Hepatocyte (in vitro differentiated cells): ENCODE measurements around the gene AXIN1. TPM values are rescaled to one million over a fixed set of nuclear protein-coding genes. Genes with fewer than 3 reads are reported as not detected.

Experiments
- DNase-seq: peaks from one replicate; pipeline ENCODE4 v3.0.0-alpha.2; 2016; ENCODE audit warnings: low spot score
- H2AFZ ChIP-seq: fragments of 200-600 bp; sonication (generic); 2 replicates; pipeline ENCODE4 v1.6.0; 2016; ENCODE audit warnings: antibody characterized with exemption, mild to moderate bottlenecking
- H3K27ac ChIP-seq: fragments of 200-600 bp; sonication (generic); 2 replicates; pipeline ENCODE4 v1.5.1; 2016; ENCODE audit warnings: mild to moderate bottlenecking
- H3K27me3 ChIP-seq: fragments of 200-600 bp; sonication (generic); 2 replicates; pipeline ENCODE4 v1.6.1; 2016
- H3K36me3 ChIP-seq: fragments of 200-600 bp; sonication (generic); replicated peaks from 2 replicates; pipeline ENCODE4 v1.5.1; 2016; ENCODE audit warnings: low read depth; ENCODE audit not compliant: insufficient read depth
- H3K4me1 ChIP-seq: fragments of 200-600 bp; sonication (generic); 2 replicates; pipeline ENCODE4 v1.5.1; 2016; ENCODE audit warnings: mild to moderate bottlenecking, moderate library complexity; ENCODE audit not compliant: insufficient read depth
- H3K4me2 ChIP-seq: fragments of 200-600 bp; sonication (generic); 2 replicates; pipeline ENCODE4 v1.6.0; 2016
- H3K4me3 ChIP-seq: fragments of 200-600 bp; sonication (generic); 2 replicates; pipeline ENCODE4 v1.5.1; 2016; ENCODE audit warnings: mild to moderate bottlenecking
- H3K79me2 ChIP-seq: fragments of 200-600 bp; sonication (generic); 2 replicates; pipeline ENCODE4 v1.6.0; 2017; ENCODE audit warnings: mild to moderate bottlenecking
- H3K9me2 ChIP-seq: fragments of 200-600 bp; sonication (generic); replicated peaks from 2 replicates; pipeline ENCODE4 v1.6.0; 2017; ENCODE audit warnings: mild to moderate bottlenecking; ENCODE audit not compliant: insufficient read depth
- H3K9me3 ChIP-seq: fragments of 200-600 bp; sonication (generic); 2 replicates; pipeline ENCODE4 v1.5.1; 2016; ENCODE audit warnings: low read depth, mild to moderate bottlenecking
- H4K20me1 ChIP-seq: fragments of 200-600 bp; sonication (generic); 2 replicates; pipeline ENCODE4 v1.6.0; 2016; ENCODE audit warnings: mild to moderate bottlenecking; ENCODE audit not compliant: insufficient read depth, poor library complexity, severe bottlenecking
- CTCF ChIP-seq: fragments of 200-600 bp; sonication (generic); IDR thresholded peaks from 2 replicates; pipeline ENCODE4 v1.5.1; 2016; ENCODE audit warnings: antibody characterized with exemption, mild to moderate bottlenecking; ENCODE audit not compliant: poor library complexity
- EZH2 ChIP-seq: fragments of 200-600 bp; sonication (generic); IDR thresholded peaks from 2 replicates; pipeline ENCODE4 v1.6.1; 2016; ENCODE audit warnings: antibody characterized with exemption, mild to moderate bottlenecking, borderline replicate concordance
- EZH2phosphoT487 ChIP-seq: fragments of 200-600 bp; sonication (generic); IDR thresholded peaks from one replicate; pipeline ENCODE4 v1.6.1; 2018; ENCODE audit warnings: antibody characterized with exemption, mild to moderate bottlenecking, low read depth, moderate library complexity; ENCODE audit not compliant: unreplicated experiment, severe bottlenecking
- WGBS: methylation state at CpG from one replicate; pipeline ENCODE4 v1.1.6; 2016; ENCODE audit warnings: low lambda C conversion rate; ENCODE audit errors: missing lambda C conversion rate; 5-methylcytosine and 5-hydroxymethylcytosine counted together
- polyA plus RNA-seq: library from polyadenylated mRNA; unstranded; fragments of >200 nt; fragmentation: Nextera tagmentation; extraction: Ambion mirVana; gene quantifications from 2 replicates; pipeline ENCODE4 v1.2.1, GENCODE V29; 2016
- total RNA-seq: library from RNA; depleted of rRNA; stranded (reverse); fragments of >200 nt; gene quantifications from 2 replicates; pipeline ENCODE4 v1.2.3, GENCODE V29; 2014

The AXIN1 gene
- total and polyA plus RNA-seq, 2 experiments from 2014 or later = 16.1 to 27.2 TPM

- Histone ChIP-seq H3K36me3 (no peaks in the 10 kb centered on the region), H3K9me2 (no peaks in the 10 kb centered on the region), H3K79me2 (peaks cover 93% of the 10 kb centered on the region), H2AFZ (no peak overlapping the region), H3K27me3 (no peaks in the 10 kb centered on the region), H3K9me3 (no peaks in the 10 kb centered on the region), H3K4me3 (no peak overlapping the region), H3K4me2 (no peak overlapping the region), H3K4me1 (peaks cover 12% of the 10 kb centered on the region), H4K20me1 (peaks cover 17% of the 10 kb centered on the region), H3K27ac (peak overlapping the region; percentile 37)
- 86% methylated on average over 40 of the region's 55 CpGs for WGBS
- no peak for TF ChIP-seq CTCF
- peak; percentile 43 for DNase-seq
Measured at GRCh38 chr16:324451-325334, 27.8 kb downstream of the AXIN1 start.

- no peak for TF ChIP-seq EZH2phosphoT487
- no peak for TF ChIP-seq EZH2
- no peak for TF ChIP-seq CTCF
- 90% methylated on average over 17 of the region's 17 CpGs for WGBS
- Histone ChIP-seq H3K27ac (peak overlapping the region; percentile 37), H3K9me3 (no peaks in the 10 kb centered on the region), H3K9me2 (no peaks in the 10 kb centered on the region), H4K20me1 (peaks cover 18% of the 10 kb centered on the region), H2AFZ (no peak overlapping the region), H3K4me3 (no peak overlapping the region), H3K27me3 (no peaks in the 10 kb centered on the region), H3K4me1 (peaks cover 12% of the 10 kb centered on the region), H3K79me2 (peaks cover 93% of the 10 kb centered on the region), H3K36me3 (no peaks in the 10 kb centered on the region), H3K4me2 (no peak overlapping the region)
- DNase-seq = no peak
Measured at GRCh38 chr16:324201-324450, 28.4 kb downstream of the AXIN1 start.

GRCh38 chr16:322476-323143 lies 29.9 kb downstream of the AXIN1 start:
- Histone ChIP-seq H3K79me2 (peaks cover 93% of the 10 kb centered on the region), H3K9me3 (no peaks in the 10 kb centered on the region), H2AFZ (no peak overlapping the region), H3K27ac (no peak overlapping the region), H3K4me3 (no peak overlapping the region), H4K20me1 (peaks cover 29% of the 10 kb centered on the region), H3K4me1 (peaks cover 8% of the 10 kb centered on the region), H3K27me3 (no peaks in the 10 kb centered on the region), H3K36me3 (no peaks in the 10 kb centered on the region), H3K4me2 (no peak overlapping the region), H3K9me2 (no peaks in the 10 kb centered on the region)
- TF ChIP-seq EZH2phosphoT487 = no peak
- no peak for TF ChIP-seq EZH2
- TF ChIP-seq CTCF = no peak
- WGBS = 94% methylated on average over 13 of the region's 13 CpGs
- no peak for DNase-seq
